HG02884 (cell line): Measurements from ENCODE around the gene OTOP2.
"Not testable (repeated sequence)": the region's sequence is repeated elsewhere in the genome, so short reads cannot be mapped to it uniquely, and the experiment has no call there.

Experiments used
- ATAC-seq: cut with Tn5 transposase; IDR thresholded peaks from one replicate; pipeline ENCODE4 v1.9.1; 2021; ENCODE audit warnings: mild to moderate bottlenecking, moderate library complexity; ENCODE audit not compliant: unreplicated experiment

OTOP2 gene

GRCh38 chr17:74901353-74902135 is 22.5 kb upstream of the OTOP2 start:
- ATAC-seq, result no peak

GRCh38 chr17:74903034-74903433 is 21.0 kb upstream of the OTOP2 start:
- ATAC-seq, result no peak

- ATAC-seq, result no peak
Observed at GRCh38 chr17:74903671-74904070, 20.4 kb upstream of the OTOP2 start.

GRCh38 chr17:74904687-74905409 is 19.2 kb upstream of the OTOP2 start:
- ATAC-seq, result no peak

GRCh38 chr17:74906214-74906793 is 17.8 kb upstream of the OTOP2 start:
- ATAC-seq, result not testable (repeated sequence)

GRCh38 chr17:74907012-74907411 is 17.1 kb upstream of the OTOP2 start:
- ATAC-seq, result no peak

- not testable (repeated sequence) for ATAC-seq
Observed at GRCh38 chr17:74909097-74909496, 15.0 kb upstream of the OTOP2 start.

- not testable (repeated sequence) for ATAC-seq
Observed at GRCh38 chr17:74911423-74911822, 12.7 kb upstream of the OTOP2 start.

GRCh38 chr17:74916136-74916850 is 7.8 kb upstream of the OTOP2 start:
- ATAC-seq, result no peak

GRCh38 chr17:74916851-74917199 is 7.2 kb upstream of the OTOP2 start:
- ATAC-seq, result no peak

GRCh38 chr17:74917430-74917829 is 6.6 kb upstream of the OTOP2 start:
- no peak for ATAC-seq

- no peak for ATAC-seq
Observed at GRCh38 chr17:74918906-74919305, 5.2 kb upstream of the OTOP2 start.

- ATAC-seq, result no peak
Observed at GRCh38 chr17:74919440-74920305, 4.4 kb upstream of the OTOP2 start.

- ATAC-seq, result no peak
Observed at GRCh38 chr17:74920306-74920620, 3.8 kb upstream of the OTOP2 start.

- ATAC-seq, result no peak
Observed at GRCh38 chr17:74920642-74921025, 3.4 kb upstream of the OTOP2 start.

- ATAC-seq, result no peak
Observed at GRCh38 chr17:74921026-74921681, 2.9 kb upstream of the OTOP2 start.

- no peak for ATAC-seq
Observed at GRCh38 chr17:74921769-74922168, 2.3 kb upstream of the OTOP2 start.

GRCh38 chr17:74922172-74922571 is 1.9 kb upstream of the OTOP2 start:
- ATAC-seq, result no peak

GRCh38 chr17:74922694-74923537 is 1.2 kb upstream of the OTOP2 start, which contains the start of gene USH1G:
Gene USH1G, minus strand, starts transcription at chr17:74923255. Its CDS starts 182 bp downstream, at chr17:74923073.
- no peak for ATAC-seq
